Measurements from ENCODE around the gene PEX5. TPM values are rescaled to one million over a fixed set of nuclear protein-coding genes. Genes with fewer than 3 reads are reported as not detected.

PEX5 gene
- total RNA-seq, 1 donor from 2014 or later, result 33.5 TPM

DNA sequence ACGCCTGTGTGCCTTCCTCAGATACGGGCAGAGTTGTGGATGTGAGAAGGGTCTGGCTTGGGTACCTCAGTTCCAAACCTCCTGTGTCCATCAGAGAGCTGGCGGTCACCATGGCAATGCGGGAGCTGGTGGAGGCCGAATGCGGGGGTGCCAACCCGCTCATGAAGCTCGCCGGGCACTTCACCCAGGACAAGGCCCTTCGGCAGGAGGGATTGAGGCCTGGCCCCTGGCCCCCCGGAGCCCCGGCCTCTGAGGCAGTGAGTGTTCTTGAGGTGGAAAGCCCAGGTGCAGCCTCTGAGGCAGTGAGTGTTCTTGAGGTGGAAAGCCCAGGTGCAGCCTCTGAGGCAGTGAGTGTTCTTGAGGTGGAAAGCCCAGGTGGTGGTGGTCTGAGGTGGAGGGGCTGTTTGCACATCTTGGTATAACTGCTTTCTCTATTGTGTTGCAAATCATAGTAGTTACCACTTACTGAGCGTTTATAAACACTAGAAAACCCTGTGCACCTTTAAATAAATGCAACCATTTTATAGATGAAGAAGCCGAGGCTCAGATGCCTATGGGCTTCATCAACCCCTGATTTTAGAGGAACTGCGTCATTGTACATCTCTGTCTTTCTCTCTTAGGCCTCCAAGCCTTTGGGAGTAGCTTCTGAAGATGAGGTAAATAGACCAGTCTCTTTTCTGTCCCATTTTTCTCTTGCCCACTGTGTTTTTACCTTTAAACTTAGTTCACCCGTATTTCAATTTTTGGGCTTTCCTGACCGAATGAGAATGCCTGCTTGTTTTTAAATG lies 976 bp downstream of the PEX5 start:
- intact Hi-C loops (cut with micrococcal nuclease), result no loop called here
- H3K27ac ChIP-seq (replicated peaks), result peak overlapping the region; percentile 96
- peak; percentile 26 for DNase-seq
- peak overlapping the region; percentile 97 for H3K4me3 ChIP-seq
- peaks cover 31% of the 10 kb centered on the region for H3K4me1 ChIP-seq
- H3K27me3 ChIP-seq (ENCODE audit: low read depth), result no peaks in the 10 kb centered on the region
- TF ChIP-seq CTCF (IDR thresholded peaks at IDR 0.05; ENCODE audit: borderline replicate concordance), result no peak
- no peaks in the 10 kb centered on the region for H3K9me3 ChIP-seq (replicated peaks)
- peaks cover 35% of the 10 kb centered on the region for H3K36me3 ChIP-seq

DNA sequence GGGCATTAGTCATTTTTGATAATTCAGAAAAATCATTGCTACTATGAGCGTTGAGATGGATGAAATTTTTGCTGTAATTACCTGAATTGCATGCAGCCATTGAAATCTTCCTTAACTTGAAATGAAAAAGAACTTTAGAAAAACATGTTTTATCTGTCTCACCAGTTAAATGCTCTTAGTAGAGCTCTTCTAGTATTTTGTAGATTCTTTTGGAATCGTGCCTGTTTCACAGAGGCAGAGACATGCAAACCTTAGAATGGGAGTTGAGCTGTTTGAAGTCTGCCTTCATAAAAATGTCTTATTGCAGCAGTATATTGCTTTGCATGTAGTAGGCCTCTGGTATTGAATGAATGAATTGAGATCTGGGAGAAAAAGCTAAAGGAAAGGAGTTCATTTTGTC lies 4.2 kb downstream of the PEX5 start:
- Histone ChIP-seq H3K4me3 (no peak overlapping the region), H3K27me3 (ENCODE audit: low read depth) (no peaks in the 10 kb centered on the region), H3K36me3 (peaks cover 41% of the 10 kb centered on the region), H3K4me1 (peaks cover 20% of the 10 kb centered on the region), H3K9me3 (replicated peaks) (no peaks in the 10 kb centered on the region), H3K27ac (replicated peaks) (no peak overlapping the region)
- no peak for DNase-seq
- intact Hi-C loops (cut with micrococcal nuclease), result no loop called here
- no peak for TF ChIP-seq CTCF (IDR thresholded peaks at IDR 0.05; ENCODE audit: borderline replicate concordance)

- H3K9me3 ChIP-seq (replicated peaks), result no peaks in the 10 kb centered on the region
- H3K4me3 ChIP-seq, result no peak overlapping the region
- intact Hi-C loops (cut with micrococcal nuclease), result no loop called here
- H3K4me1 ChIP-seq, result no peaks in the 10 kb centered on the region
- no peak overlapping the region for H3K27ac ChIP-seq (replicated peaks)
- no peak for DNase-seq
- no peak for TF ChIP-seq CTCF (IDR thresholded peaks at IDR 0.05; ENCODE audit: borderline replicate concordance)
- no peaks in the 10 kb centered on the region for H3K27me3 ChIP-seq (ENCODE audit: low read depth)
- H3K36me3 ChIP-seq, result peaks cover 49% of the 10 kb centered on the region
Measured at GRCh38 chr12:7197841-7198240, 8.4 kb downstream of the PEX5 start.

DNA sequence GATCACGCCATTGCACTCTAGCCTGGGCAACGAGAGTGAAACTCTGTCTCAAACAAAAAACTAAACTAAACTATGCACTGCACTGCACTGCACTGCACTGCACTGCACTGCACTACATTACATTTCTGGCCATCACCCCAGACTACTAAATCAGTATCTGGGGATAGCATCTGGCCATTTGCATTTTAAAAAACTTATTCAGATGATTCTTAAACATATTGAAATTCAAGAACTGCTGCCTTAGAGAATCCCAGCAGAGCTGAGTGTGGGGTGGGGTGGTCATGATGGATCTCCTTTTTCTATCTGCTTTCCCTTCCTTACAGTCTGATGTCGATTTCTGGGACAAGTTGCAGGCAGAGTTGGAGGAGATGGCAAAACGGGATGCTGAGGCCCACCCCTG lies 13.6 kb downstream of the PEX5 start:
- H3K9me3 ChIP-seq (replicated peaks), result no peaks in the 10 kb centered on the region
- TF ChIP-seq CTCF (IDR thresholded peaks at IDR 0.05; ENCODE audit: borderline replicate concordance), result no peak
- no peaks in the 10 kb centered on the region for H3K4me1 ChIP-seq
- intact Hi-C loops (cut with micrococcal nuclease), result no loop called here
- peaks cover 76% of the 10 kb centered on the region for H3K36me3 ChIP-seq
- H3K27ac ChIP-seq (replicated peaks), result no peak overlapping the region
- no peak for DNase-seq
- no peak overlapping the region for H3K4me3 ChIP-seq
- no peaks in the 10 kb centered on the region for H3K27me3 ChIP-seq (ENCODE audit: low read depth)

DNA sequence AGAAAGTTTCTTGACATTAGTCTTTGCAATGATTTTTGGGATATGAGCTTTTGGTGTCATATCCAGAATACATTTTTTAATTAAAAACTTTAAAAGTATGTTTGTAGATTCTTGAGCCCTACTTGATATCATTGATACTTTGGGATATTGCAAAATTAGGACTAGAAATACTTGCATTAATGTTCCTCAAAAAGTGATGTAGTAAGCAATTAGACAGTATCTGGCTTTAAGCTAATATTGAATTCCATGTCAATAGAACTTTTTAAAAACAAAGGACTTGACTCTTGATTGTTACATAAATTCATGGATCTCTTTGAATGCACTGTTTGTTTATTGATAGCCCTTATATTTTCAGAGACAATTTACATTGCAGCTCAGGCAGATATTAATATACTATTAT lies 15.6 kb downstream of the PEX5 start:
- H3K27me3 ChIP-seq (ENCODE audit: low read depth), result no peaks in the 10 kb centered on the region
- no peak overlapping the region for H3K27ac ChIP-seq (replicated peaks)
- DNase-seq, result no peak
- peaks cover 86% of the 10 kb centered on the region for H3K36me3 ChIP-seq
- H3K4me1 ChIP-seq, result no peaks in the 10 kb centered on the region
- no peak for TF ChIP-seq CTCF (IDR thresholded peaks at IDR 0.05; ENCODE audit: borderline replicate concordance)
- intact Hi-C loops (cut with micrococcal nuclease), result no loop called here
- no peak overlapping the region for H3K4me3 ChIP-seq
- no peaks in the 10 kb centered on the region for H3K9me3 ChIP-seq (replicated peaks)
